Fibroblast of villous mesenchyme (primary cell): Measurements from ENCODE around the gene PIR. TPM values are rescaled to one million over a fixed set of nuclear protein-coding genes. Genes with fewer than 3 reads are reported as not detected.

Experiments used
- DNase-seq: peaks from one replicate; pipeline ENCODE4 v3.0.0-alpha.2; 2010; ENCODE audit warnings: low read depth
- H3K4me3 ChIP-seq: 2 replicates; pipeline ENCODE4 v1.5.1; 2011; ENCODE audit warnings: low read depth, mild to moderate bottlenecking, low read length
- CTCF ChIP-seq: IDR thresholded peaks from 2 replicates; pipeline ENCODE4 v1.5.1; 2012; ENCODE audit warnings: low read depth, mild to moderate bottlenecking, low read length; ENCODE audit not compliant: insufficient read depth
- total RNA-seq: library from RNA; depleted of rRNA; stranded (reverse); fragments of >200 nt; gene quantifications from 2 replicates; pipeline ENCODE4 v1.2.3, GENCODE V29; 2012

PIR gene
- total RNA-seq, 1 donor: 17.7 TPM

GRCh38 chrX:15451913-15452312, 41.2 kb downstream of the PIR start:
- no peak for TF ChIP-seq CTCF
- no peak for DNase-seq
- no peak overlapping the region for H3K4me3 ChIP-seq

GRCh38 chrX:15448010-15448639, 45.0 kb downstream of the PIR start:
- DNase-seq: no peak
- no peak overlapping the region for H3K4me3 ChIP-seq
- TF ChIP-seq CTCF: no peak

GRCh38 chrX:15441464-15441863, 51.7 kb downstream of the PIR start:
- DNase-seq: peak; percentile 33
- H3K4me3 ChIP-seq: no peak overlapping the region
- no peak for TF ChIP-seq CTCF

GRCh38 chrX:15438332-15438731, 54.8 kb downstream of the PIR start:
- H3K4me3 ChIP-seq: no peak overlapping the region
- no peak for DNase-seq
- no peak for TF ChIP-seq CTCF

- TF ChIP-seq CTCF: no peak
- DNase-seq: peak; percentile 15
These were observed 55.4 kb downstream of the PIR start for GRCh38 chrX:15437724-15438123.

GRCh38 chrX:15435836-15436619, 57.1 kb downstream of the PIR start:
- TF ChIP-seq CTCF: no peak
- no peak overlapping the region for H3K4me3 ChIP-seq
- peak; percentile 30 for DNase-seq

More at GRCh38 chrX:15437724-15438123, 55.4 kb downstream of the PIR start:
- no peak overlapping the region for H3K4me3 ChIP-seq

- no peak for DNase-seq
- no peak overlapping the region for H3K4me3 ChIP-seq
- TF ChIP-seq CTCF: no peak
These were observed 58.9 kb downstream of the PIR start for GRCh38 chrX:15434205-15434604.
